GM19372 (cell line): Measurements from ENCODE around the gene UPB1.

Source experiments
- ATAC-seq: cut with Tn5 transposase; IDR thresholded peaks from one replicate; pipeline ENCODE4 v1.9.1; 2021; ENCODE audit warnings: mild to moderate bottlenecking, low read depth, moderate library complexity; ENCODE audit not compliant: unreplicated experiment

UPB1 gene

GRCh38 chr22:24503137-24503842, 8.2 kb downstream of the UPB1 start:
- ATAC-seq: no peak

- no peak for ATAC-seq
Observed at GRCh38 chr22:24503843-24504338, 8.8 kb downstream of the UPB1 start.

- no peak for ATAC-seq
Observed at GRCh38 chr22:24504540-24504939, 9.4 kb downstream of the UPB1 start.

GRCh38 chr22:24504956-24505736, 10.0 kb downstream of the UPB1 start:
- ATAC-seq: no peak

GRCh38 chr22:24506802-24507438, 11.8 kb downstream of the UPB1 start:
- ATAC-seq: no peak

- no peak for ATAC-seq
Observed at GRCh38 chr22:24507716-24508115, 12.6 kb downstream of the UPB1 start.

GRCh38 chr22:24510637-24511625, 15.8 kb downstream of the UPB1 start:
- ATAC-seq: no peak

- ATAC-seq: no peak
Observed at GRCh38 chr22:24512043-24512442, 16.9 kb downstream of the UPB1 start.

GRCh38 chr22:24513378-24514240, 18.5 kb downstream of the UPB1 start:
- no peak for ATAC-seq

GRCh38 chr22:24514241-24515026, 19.3 kb downstream of the UPB1 start:
- no peak for ATAC-seq

- no peak for ATAC-seq
Observed at GRCh38 chr22:24515027-24515338, 19.9 kb downstream of the UPB1 start.

- ATAC-seq: no peak
Observed at GRCh38 chr22:24516301-24516737, 21.2 kb downstream of the UPB1 start.

GRCh38 chr22:24517446-24517845, 22.3 kb downstream of the UPB1 start:
- ATAC-seq: no peak

GRCh38 chr22:24518228-24518627, 23.1 kb downstream of the UPB1 start:
- no peak for ATAC-seq

GRCh38 chr22:24518771-24519485, 23.8 kb downstream of the UPB1 start:
- ATAC-seq: no peak

GRCh38 chr22:24519496-24519895, 24.4 kb downstream of the UPB1 start:
- no peak for ATAC-seq

- no peak for ATAC-seq
Observed at GRCh38 chr22:24521791-24522245, 26.7 kb downstream of the UPB1 start.

GRCh38 chr22:24523873-24524272, 28.7 kb downstream of the UPB1 start:
- ATAC-seq: no peak
